ENCODE results near the gene TMEM40.

Gene TMEM40

GRCh38 chr3:12742330-12743107 lies 16.5 kb downstream of the TMEM40 start:
- Histone ChIP-seq H3K4me1 (ENCODE audit: control insufficient read depth, insufficient read depth, low read length) (peaks cover 3% of the 10 kb centered on the region), H3K9me3 (ENCODE audit: control insufficient read depth, insufficient read depth, low read length) (no peaks in the 10 kb centered on the region), H3K4me3 (ENCODE audit: low read depth, low read length) (no peak overlapping the region), H3K36me3 (ENCODE audit: control insufficient read depth, insufficient read depth, low read length) (no peaks in the 10 kb centered on the region), H3K9ac (ENCODE audit: low read depth, low read length) (no peak overlapping the region), H3K27me3 (ENCODE audit: control insufficient read depth, insufficient read depth, low read length) (no peaks in the 10 kb centered on the region)

- Histone ChIP-seq H3K27me3 (ENCODE audit: control insufficient read depth, insufficient read depth, low read length) (no peaks in the 10 kb centered on the region), H3K9me3 (ENCODE audit: control insufficient read depth, insufficient read depth, low read length) (no peaks in the 10 kb centered on the region), H3K36me3 (ENCODE audit: control insufficient read depth, insufficient read depth, low read length) (no peaks in the 10 kb centered on the region), H3K4me1 (ENCODE audit: control insufficient read depth, insufficient read depth, low read length) (no peaks in the 10 kb centered on the region), H3K4me3 (ENCODE audit: low read depth, low read length) (no peak overlapping the region), H3K9ac (ENCODE audit: low read depth, low read length) (no peak overlapping the region)
Observed at GRCh38 chr3:12741209-12741608, 17.9 kb downstream of the TMEM40 start.

GRCh38 chr3:12737833-12738232 lies 21.2 kb downstream of the TMEM40 start:
- Histone ChIP-seq H3K4me3 (ENCODE audit: low read depth, low read length) (no peak overlapping the region), H3K9me3 (ENCODE audit: control insufficient read depth, insufficient read depth, low read length) (no peaks in the 10 kb centered on the region), H3K27me3 (ENCODE audit: control insufficient read depth, insufficient read depth, low read length) (no peaks in the 10 kb centered on the region), H3K4me1 (ENCODE audit: control insufficient read depth, insufficient read depth, low read length) (no peaks in the 10 kb centered on the region), H3K36me3 (ENCODE audit: control insufficient read depth, insufficient read depth, low read length) (no peaks in the 10 kb centered on the region), H3K9ac (ENCODE audit: low read depth, low read length) (no peak overlapping the region)

GRCh38 chr3:12737319-12737718 lies 21.7 kb downstream of the TMEM40 start:
- Histone ChIP-seq H3K27me3 (ENCODE audit: control insufficient read depth, insufficient read depth, low read length) (no peaks in the 10 kb centered on the region), H3K4me1 (ENCODE audit: control insufficient read depth, insufficient read depth, low read length) (no peaks in the 10 kb centered on the region), H3K4me3 (ENCODE audit: low read depth, low read length) (no peak overlapping the region), H3K9me3 (ENCODE audit: control insufficient read depth, insufficient read depth, low read length) (no peaks in the 10 kb centered on the region), H3K36me3 (ENCODE audit: control insufficient read depth, insufficient read depth, low read length) (no peaks in the 10 kb centered on the region), H3K9ac (ENCODE audit: low read depth, low read length) (no peak overlapping the region)

- Histone ChIP-seq H3K9me3 (ENCODE audit: control insufficient read depth, insufficient read depth, low read length) (no peaks in the 10 kb centered on the region), H3K4me3 (ENCODE audit: low read depth, low read length) (no peak overlapping the region), H3K4me1 (ENCODE audit: control insufficient read depth, insufficient read depth, low read length) (no peaks in the 10 kb centered on the region), H3K36me3 (ENCODE audit: control insufficient read depth, insufficient read depth, low read length) (no peaks in the 10 kb centered on the region), H3K9ac (ENCODE audit: low read depth, low read length) (no peak overlapping the region), H3K27me3 (ENCODE audit: control insufficient read depth, insufficient read depth, low read length) (no peaks in the 10 kb centered on the region)
Observed at GRCh38 chr3:12734960-12735359, 24.1 kb downstream of the TMEM40 start.

- no peaks in the 10 kb centered on the region for H3K4me1 ChIP-seq (ENCODE audit: control insufficient read depth, insufficient read depth, low read length)
- H3K36me3 ChIP-seq (ENCODE audit: control insufficient read depth, insufficient read depth, low read length) = no peaks in the 10 kb centered on the region
- H3K9me3 ChIP-seq (ENCODE audit: control insufficient read depth, insufficient read depth, low read length) = no peaks in the 10 kb centered on the region
- no peak overlapping the region for H3K4me3 ChIP-seq (ENCODE audit: low read depth, low read length)
- H3K9ac ChIP-seq (ENCODE audit: low read depth, low read length) = no peak overlapping the region
- H3K27me3 ChIP-seq (ENCODE audit: control insufficient read depth, insufficient read depth, low read length) = no peaks in the 10 kb centered on the region
Observed at GRCh38 chr3:12733566-12733965, 25.5 kb downstream of the TMEM40 start.

- no peak overlapping the region for H3K9ac ChIP-seq (ENCODE audit: low read depth, low read length)
Observed at GRCh38 chr3:12730506-12731242, 28.4 kb downstream of the TMEM40 start.

GRCh38 chr3:12729051-12729651 lies 29.9 kb downstream of the TMEM40 start:
- no peaks in the 10 kb centered on the region for H3K36me3 ChIP-seq (ENCODE audit: control insufficient read depth, insufficient read depth, low read length)
- no peaks in the 10 kb centered on the region for H3K9me3 ChIP-seq (ENCODE audit: control insufficient read depth, insufficient read depth, low read length)
- no peaks in the 10 kb centered on the region for H3K27me3 ChIP-seq (ENCODE audit: control insufficient read depth, insufficient read depth, low read length)
- no peaks in the 10 kb centered on the region for H3K4me1 ChIP-seq (ENCODE audit: control insufficient read depth, insufficient read depth, low read length)
- no peak overlapping the region for H3K9ac ChIP-seq (ENCODE audit: low read depth, low read length)
- no peak overlapping the region for H3K4me3 ChIP-seq (ENCODE audit: low read depth, low read length)

More at GRCh38 chr3:12730506-12731242, 28.4 kb downstream of the TMEM40 start:
- no peaks in the 10 kb centered on the region for H3K27me3 ChIP-seq (ENCODE audit: control insufficient read depth, insufficient read depth, low read length)
- H3K4me1 ChIP-seq (ENCODE audit: control insufficient read depth, insufficient read depth, low read length) = no peaks in the 10 kb centered on the region
- no peaks in the 10 kb centered on the region for H3K36me3 ChIP-seq (ENCODE audit: control insufficient read depth, insufficient read depth, low read length)
- no peak overlapping the region for H3K4me3 ChIP-seq (ENCODE audit: low read depth, low read length)
- no peaks in the 10 kb centered on the region for H3K9me3 ChIP-seq (ENCODE audit: control insufficient read depth, insufficient read depth, low read length)

GRCh38 chr3:12727937-12728336 lies 31.1 kb downstream of the TMEM40 start:
- H3K4me1 ChIP-seq (ENCODE audit: control insufficient read depth, insufficient read depth, low read length) = no peaks in the 10 kb centered on the region
- no peaks in the 10 kb centered on the region for H3K9me3 ChIP-seq (ENCODE audit: control insufficient read depth, insufficient read depth, low read length)
- H3K27me3 ChIP-seq (ENCODE audit: control insufficient read depth, insufficient read depth, low read length) = no peaks in the 10 kb centered on the region
- H3K9ac ChIP-seq (ENCODE audit: low read depth, low read length) = no peak overlapping the region
- no peaks in the 10 kb centered on the region for H3K36me3 ChIP-seq (ENCODE audit: control insufficient read depth, insufficient read depth, low read length)
- no peak overlapping the region for H3K4me3 ChIP-seq (ENCODE audit: low read depth, low read length)

- Histone ChIP-seq H3K4me1 (ENCODE audit: control insufficient read depth, insufficient read depth, low read length) (no peaks in the 10 kb centered on the region), H3K9ac (ENCODE audit: low read depth, low read length) (no peak overlapping the region), H3K4me3 (ENCODE audit: low read depth, low read length) (no peak overlapping the region), H3K27me3 (ENCODE audit: control insufficient read depth, insufficient read depth, low read length) (no peaks in the 10 kb centered on the region), H3K36me3 (ENCODE audit: control insufficient read depth, insufficient read depth, low read length) (no peaks in the 10 kb centered on the region), H3K9me3 (ENCODE audit: control insufficient read depth, insufficient read depth, low read length) (no peaks in the 10 kb centered on the region)
Observed at GRCh38 chr3:12727481-12727880, 31.6 kb downstream of the TMEM40 start.

- H3K27me3 ChIP-seq (ENCODE audit: control insufficient read depth, insufficient read depth, low read length) = no peaks in the 10 kb centered on the region
- no peak overlapping the region for H3K9ac ChIP-seq (ENCODE audit: low read depth, low read length)
- no peaks in the 10 kb centered on the region for H3K36me3 ChIP-seq (ENCODE audit: control insufficient read depth, insufficient read depth, low read length)
- no peak overlapping the region for H3K4me3 ChIP-seq (ENCODE audit: low read depth, low read length)
- H3K9me3 ChIP-seq (ENCODE audit: control insufficient read depth, insufficient read depth, low read length) = no peaks in the 10 kb centered on the region
- H3K4me1 ChIP-seq (ENCODE audit: control insufficient read depth, insufficient read depth, low read length) = no peaks in the 10 kb centered on the region
Observed at GRCh38 chr3:12725436-12725835, 33.6 kb downstream of the TMEM40 start.

- no peaks in the 10 kb centered on the region for H3K36me3 ChIP-seq (ENCODE audit: control insufficient read depth, insufficient read depth, low read length)
- no peaks in the 10 kb centered on the region for H3K9me3 ChIP-seq (ENCODE audit: control insufficient read depth, insufficient read depth, low read length)
- H3K27me3 ChIP-seq (ENCODE audit: control insufficient read depth, insufficient read depth, low read length) = no peaks in the 10 kb centered on the region
- H3K4me3 ChIP-seq (ENCODE audit: low read depth, low read length) = no peak overlapping the region
- H3K4me1 ChIP-seq (ENCODE audit: control insufficient read depth, insufficient read depth, low read length) = no peaks in the 10 kb centered on the region
- no peak overlapping the region for H3K9ac ChIP-seq (ENCODE audit: low read depth, low read length)
Observed at GRCh38 chr3:12724794-12725193, 34.3 kb downstream of the TMEM40 start.
